Stomach smooth muscle (tissue), 2 donors: ENCODE results near the gene PRR33.

Source experiments
- H3K27ac ChIP-seq: one replicate; pipeline ENCODE4 v1.7.0; 2013; ENCODE audit warnings: mild to moderate bottlenecking, low read length, inconsistent platforms
- H3K27me3 ChIP-seq, 2 donors: one replicate each; pipeline ENCODE4 v1.7.0; 2013; ENCODE audit warnings: low read length in 2 of 2; ENCODE audit not compliant: insufficient read depth in 2 of 2, control insufficient read depth in 1 of 2
- H3K36me3 ChIP-seq, 2 donors: one replicate each; pipeline ENCODE4 v1.7.0; 2013; ENCODE audit warnings: low read length in 2 of 2; ENCODE audit not compliant: control insufficient read depth in 2 of 2, insufficient read depth in 2 of 2
- H3K4me1 ChIP-seq: one replicate; pipeline ENCODE4 v1.7.0; 2013; ENCODE audit warnings: low read length; ENCODE audit not compliant: control insufficient read depth, insufficient read depth
- H3K4me3 ChIP-seq, 2 donors: one replicate each; pipeline ENCODE4 v1.7.0; 2013; ENCODE audit warnings: low read length in 2 of 2
- H3K9ac ChIP-seq, 2 donors: one replicate each; pipeline ENCODE4 v1.7.0; 2013; ENCODE audit warnings: low read length in 2 of 2, mild to moderate bottlenecking in 1 of 2
- H3K9me3 ChIP-seq, 2 donors: one replicate each; pipeline ENCODE4 v1.7.0; 2013; ENCODE audit warnings: low read length in 2 of 2; ENCODE audit not compliant: control insufficient read depth in 2 of 2
- donor health status: healthy.
- donor health status: Pancreatic carcinoma.

Gene PRR33

GRCh38 chr11:1912289-1912878 is 20.7 kb upstream of the PRR33 start:
- Histone ChIP-seq H3K27ac (no peak overlapping the region), H3K9me3 (no peaks in the 10 kb centered on the region), H3K27me3 (peaks cover 0 to 5% of the 10 kb centered on the region in 2 donors), H3K4me1 (peaks cover 7% of the 10 kb centered on the region), H3K4me3 (no peak overlapping the region), H3K9ac (no peak overlapping the region), H3K36me3 (no peaks in the 10 kb centered on the region)

- Histone ChIP-seq H3K9me3 (no peaks in the 10 kb centered on the region), H3K27me3 (peaks cover 0 to 3% of the 10 kb centered on the region in 2 donors), H3K4me1 (peaks cover 7% of the 10 kb centered on the region), H3K4me3 (no peak overlapping the region), H3K9ac (no peak overlapping the region), H3K27ac (no peak overlapping the region), H3K36me3 (no peaks in the 10 kb centered on the region)
These were observed 17.8 kb upstream of the PRR33 start for GRCh38 chr11:1909524-1909923.

GRCh38 chr11:1908618-1909017 is 16.9 kb upstream of the PRR33 start:
- no peak overlapping the region for H3K4me3 ChIP-seq
- peaks cover 7% of the 10 kb centered on the region for H3K4me1 ChIP-seq
- H3K9ac ChIP-seq = no peak overlapping the region
- no peaks in the 10 kb centered on the region for H3K27me3 ChIP-seq
- H3K36me3 ChIP-seq = no peaks in the 10 kb centered on the region
- no peak overlapping the region for H3K27ac ChIP-seq
- H3K9me3 ChIP-seq = no peaks in the 10 kb centered on the region

GRCh38 chr11:1906611-1907423 is 15.1 kb upstream of the PRR33 start:
- H3K4me1 ChIP-seq = peaks cover 7% of the 10 kb centered on the region
- no peaks in the 10 kb centered on the region for H3K36me3 ChIP-seq
- H3K9ac ChIP-seq = no peak overlapping the region
- no peak overlapping the region for H3K4me3 ChIP-seq
- H3K27ac ChIP-seq = no peak overlapping the region
- no peaks in the 10 kb centered on the region for H3K27me3 ChIP-seq
- H3K9me3 ChIP-seq = no peaks in the 10 kb centered on the region

- peaks cover 7% of the 10 kb centered on the region for H3K4me1 ChIP-seq
- H3K4me3 ChIP-seq = no peak overlapping the region
- H3K9me3 ChIP-seq = no peaks in the 10 kb centered on the region
- H3K27me3 ChIP-seq = no peaks in the 10 kb centered on the region
- H3K9ac ChIP-seq = no peak overlapping the region
- no peak overlapping the region for H3K27ac ChIP-seq
- no peaks in the 10 kb centered on the region for H3K36me3 ChIP-seq
These were observed 14.5 kb upstream of the PRR33 start for GRCh38 chr11:1906181-1906580.

- H3K27ac ChIP-seq = no peak overlapping the region
- no peak overlapping the region for H3K9ac ChIP-seq
These were observed 8.0 kb upstream of the PRR33 start for GRCh38 chr11:1899686-1900085.

GRCh38 chr11:1899090-1899489 is 7.4 kb upstream of the PRR33 start:
- H3K4me3 ChIP-seq = no peak overlapping the region
- no peak overlapping the region for H3K9ac ChIP-seq
- peaks cover 0 to 4% of the 10 kb centered on the region in 2 donors for H3K27me3 ChIP-seq
- H3K4me1 ChIP-seq = no peaks in the 10 kb centered on the region
- no peaks in the 10 kb centered on the region for H3K36me3 ChIP-seq
- no peak overlapping the region for H3K27ac ChIP-seq
- H3K9me3 ChIP-seq = no peaks in the 10 kb centered on the region

More at GRCh38 chr11:1899686-1900085, 8.0 kb upstream of the PRR33 start:
- no peaks in the 10 kb centered on the region for H3K9me3 ChIP-seq
- H3K4me3 ChIP-seq = no peak overlapping the region
- H3K36me3 ChIP-seq = no peaks in the 10 kb centered on the region
- H3K27me3 ChIP-seq = peaks cover 0 to 4% of the 10 kb centered on the region in 2 donors
- H3K4me1 ChIP-seq = no peaks in the 10 kb centered on the region

GRCh38 chr11:1896923-1897322 is 5.2 kb upstream of the PRR33 start:
- Histone ChIP-seq H3K9me3 (no peaks in the 10 kb centered on the region), H3K27ac (no peak overlapping the region), H3K4me3 (no peak overlapping the region), H3K36me3 (no peaks in the 10 kb centered on the region), H3K4me1 (no peaks in the 10 kb centered on the region), H3K9ac (no peak overlapping the region), H3K27me3 (peaks cover 0 to 4% of the 10 kb centered on the region in 2 donors)

- no peak overlapping the region for H3K9ac ChIP-seq
- H3K4me1 ChIP-seq = no peaks in the 10 kb centered on the region
- no peaks in the 10 kb centered on the region for H3K9me3 ChIP-seq
- H3K27ac ChIP-seq = no peak overlapping the region
- H3K4me3 ChIP-seq = no peak overlapping the region
- H3K27me3 ChIP-seq = peaks cover 0 to 4% of the 10 kb centered on the region in 2 donors
- H3K36me3 ChIP-seq = no peaks in the 10 kb centered on the region
These were observed 4.8 kb upstream of the PRR33 start for GRCh38 chr11:1896468-1896867.

GRCh38 chr11:1894759-1895158 is 3.1 kb upstream of the PRR33 start:
- Histone ChIP-seq H3K4me1 (no peaks in the 10 kb centered on the region), H3K9ac (peak overlapping the region in 1 of 2 donors; percentile 5), H3K4me3 (no peak overlapping the region), H3K36me3 (no peaks in the 10 kb centered on the region), H3K9me3 (no peaks in the 10 kb centered on the region), H3K27me3 (peaks cover 0 to 4% of the 10 kb centered on the region in 2 donors), H3K27ac (no peak overlapping the region)
